SIG-M5 treated with dmso at 0.1 percent for 504 hours (cell line): ENCODE measurements around the gene CDC34.
A peak's percentile ranks its signal among the peaks of the same experiment; 100 is the strongest.

Experiments used
- DNase-seq: peaks from one replicate; lab custom pipeline; 2025; ENCODE audit not compliant: unreplicated experiment; lab: John Stamatoyannopoulos, UW

Gene CDC34

GRCh38 chr19:497491-497868 is 34.1 kb upstream of the CDC34 start:
- no peak for DNase-seq

- DNase-seq: no peak
Measured at GRCh38 chr19:497869-498510, 33.6 kb upstream of the CDC34 start.

- DNase-seq: no peak
Measured at GRCh38 chr19:498511-498891, 33.1 kb upstream of the CDC34 start.

- no peak for DNase-seq
Measured at GRCh38 chr19:498977-499623, 32.5 kb upstream of the CDC34 start.

- DNase-seq: no peak
Measured at GRCh38 chr19:501646-502045, 29.9 kb upstream of the CDC34 start.

GRCh38 chr19:504616-505015 is 26.9 kb upstream of the CDC34 start:
- no peak for DNase-seq

GRCh38 chr19:506404-507285 is 24.9 kb upstream of the CDC34 start:
- DNase-seq: peak; percentile 98

GRCh38 chr19:507286-508203 is 24.0 kb upstream of the CDC34 start, which contains the start of gene TPGS1:
Gene TPGS1 (plus strand): TSS chr19:507497. CDS start chr19:507507, 10 bp downstream.
- peak; percentile 56 for DNase-seq

GRCh38 chr19:508204-509150 is 23.1 kb upstream of the CDC34 start:
- no peak for DNase-seq

GRCh38 chr19:510606-511100 is 20.9 kb upstream of the CDC34 start:
- peak; percentile 89 for DNase-seq

- DNase-seq: peak; percentile 82
Measured at GRCh38 chr19:511101-511851, 20.3 kb upstream of the CDC34 start.

- no peak for DNase-seq
Measured at GRCh38 chr19:512547-513365, 18.8 kb upstream of the CDC34 start.

- DNase-seq: no peak
Measured at GRCh38 chr19:513368-514165, 18.0 kb upstream of the CDC34 start.

- no peak for DNase-seq
Measured at GRCh38 chr19:514166-514663, 17.3 kb upstream of the CDC34 start.

- DNase-seq: no peak
Measured at GRCh38 chr19:517721-518597, 13.6 kb upstream of the CDC34 start.

GRCh38 chr19:518598-519231 is 12.8 kb upstream of the CDC34 start:
- no peak for DNase-seq
